OCI-LY1 (cell line): Measurements from ENCODE around the gene COL26A1.
"Not testable (repeated sequence)": the region's sequence is repeated elsewhere in the genome, so short reads cannot be mapped to it uniquely, and the experiment has no call there.

Experiments
- H2AFZ ChIP-seq: fragments of 200-600 bp; sonication (generic), shearing (Covaris generic); 2 replicates; pipeline ENCODE4 v1.6.0; 2014; ENCODE audit warnings: antibody characterized with exemption, mild to moderate bottlenecking, low read length
- H3F3A ChIP-seq: fragments of 200-600 bp; sonication (generic), shearing (Covaris generic); 2 replicates; pipeline ENCODE4 v1.6.0; 2014; ENCODE audit warnings: mild to moderate bottlenecking, antibody characterized with exemption, low read length, moderate library complexity; ENCODE audit not compliant: insufficient read depth
- H3K27ac ChIP-seq: fragments of 200-600 bp; sonication (generic); 2 replicates; pipeline ENCODE4 v1.5.1; 2014; ENCODE audit warnings: low read length, mixed run types, mild to moderate bottlenecking, low read depth; ENCODE audit not compliant: poor library complexity, severe bottlenecking
- H3K27me3 ChIP-seq: fragments of 200-600 bp; sonication (generic); 2 replicates; pipeline ENCODE4 v1.6.0; 2014; ENCODE audit warnings: antibody characterized with exemption, mild to moderate bottlenecking, low read length, moderate library complexity; ENCODE audit not compliant: insufficient read depth
- H3K36me3 ChIP-seq: fragments of 200-600 bp; sonication (generic); 2 replicates; pipeline ENCODE4 v1.6.1; 2014; ENCODE audit warnings: mild to moderate bottlenecking, antibody characterized with exemption, low read length, moderate library complexity, mixed read lengths; ENCODE audit not compliant: insufficient read depth
- H3K4me1 ChIP-seq: fragments of 200-600 bp; sonication (generic); 2 replicates; pipeline ENCODE4 v1.5.1; 2014; ENCODE audit warnings: mild to moderate bottlenecking, low read length, moderate library complexity; ENCODE audit not compliant: insufficient read depth, severe bottlenecking
- H3K4me2 ChIP-seq: fragments of 200-600 bp; sonication (generic), shearing (Covaris generic); 2 replicates; pipeline ENCODE4 v1.6.1; 2014; ENCODE audit warnings: low read length
- H3K4me3 ChIP-seq: fragments of 200-600 bp; sonication (generic); 2 replicates; pipeline ENCODE4 v1.5.1; 2014; ENCODE audit warnings: low read length, low read depth, mild to moderate bottlenecking, mixed read lengths; ENCODE audit not compliant: poor library complexity, severe bottlenecking
- H3K79me2 ChIP-seq: fragments of 200-600 bp; shearing (Covaris generic); 2 replicates; pipeline ENCODE4 v1.6.1; 2016; ENCODE audit warnings: mixed run types, low read length, mixed read lengths; ENCODE audit not compliant: insufficient read depth
- H3K9ac ChIP-seq: fragments of 200-600 bp; sonication (generic), shearing (Covaris generic); 2 replicates; pipeline ENCODE4 v1.6.1; 2014; ENCODE audit warnings: mild to moderate bottlenecking, low read length, mixed read lengths
- H3K9me2 ChIP-seq: fragments of 200-600 bp; sonication (generic), shearing (Covaris generic); 2 replicates; pipeline ENCODE4 v1.6.1; 2014; ENCODE audit warnings: low read depth, mild to moderate bottlenecking, low read length, mixed read lengths
- H3K9me3 ChIP-seq: fragments of 200-600 bp; shearing (Covaris generic); 2 replicates; pipeline ENCODE4 v1.6.1; 2014; ENCODE audit warnings: low read length, mixed read lengths
- H4K20me1 ChIP-seq: fragments of 200-600 bp; sonication (generic), shearing (Covaris generic); 2 replicates; pipeline ENCODE4 v1.6.0; 2016; ENCODE audit warnings: mild to moderate bottlenecking, low read length; ENCODE audit not compliant: insufficient read depth
- EZH2 ChIP-seq: fragments of 200-600 bp; sonication (generic), shearing (Covaris generic); IDR thresholded peaks from 2 replicates; pipeline ENCODE4 v1.8.0; 2017; ENCODE audit warnings: borderline replicate concordance, mixed run types, mild to moderate bottlenecking, antibody characterized with exemption, low read length, moderate library complexity, mixed read lengths
- TF ChIP-seq, protein P1 (sequence below): fragments of 200-600 bp; sonication (generic), shearing (Covaris generic); IDR thresholded peaks from 2 replicates; pipeline ENCODE4 v1.5.1; 2017; ENCODE audit warnings: mild to moderate bottlenecking, antibody characterized with exemption, low read length, moderate library complexity, mixed read lengths

COL26A1 gene

DNA sequence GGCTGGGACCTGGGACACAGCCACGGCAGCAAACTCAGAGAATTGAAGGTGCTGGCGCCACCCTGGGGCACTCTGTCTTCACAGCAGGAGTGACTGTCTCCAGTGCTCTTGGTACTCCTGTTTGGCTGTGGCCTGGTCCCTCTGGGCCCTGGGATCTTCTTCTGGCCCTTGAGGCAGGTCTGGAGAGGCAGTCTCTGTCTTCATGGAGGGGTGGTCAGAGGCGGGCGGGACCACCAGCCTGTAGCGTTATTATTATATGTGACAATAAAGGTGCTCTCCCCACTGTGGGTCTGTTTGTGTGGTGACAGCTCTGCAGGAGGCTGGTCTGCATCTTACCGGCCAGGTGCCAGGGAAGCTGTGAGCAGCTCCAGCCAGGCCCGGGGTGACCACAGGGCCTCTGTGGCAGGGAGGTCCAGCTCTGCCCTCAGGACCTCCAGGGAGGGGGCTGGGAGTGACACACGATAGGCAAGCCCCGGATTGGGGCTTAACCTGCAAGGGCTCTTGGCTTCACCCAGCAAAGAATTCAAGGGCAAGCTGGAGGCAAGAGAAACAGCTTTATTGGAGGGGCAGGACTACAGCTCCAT lies 196.2 kb downstream of the COL26A1 start:
- TF ChIP-seq EZH2: no peak
- TF ChIP-seq, protein P1, sequence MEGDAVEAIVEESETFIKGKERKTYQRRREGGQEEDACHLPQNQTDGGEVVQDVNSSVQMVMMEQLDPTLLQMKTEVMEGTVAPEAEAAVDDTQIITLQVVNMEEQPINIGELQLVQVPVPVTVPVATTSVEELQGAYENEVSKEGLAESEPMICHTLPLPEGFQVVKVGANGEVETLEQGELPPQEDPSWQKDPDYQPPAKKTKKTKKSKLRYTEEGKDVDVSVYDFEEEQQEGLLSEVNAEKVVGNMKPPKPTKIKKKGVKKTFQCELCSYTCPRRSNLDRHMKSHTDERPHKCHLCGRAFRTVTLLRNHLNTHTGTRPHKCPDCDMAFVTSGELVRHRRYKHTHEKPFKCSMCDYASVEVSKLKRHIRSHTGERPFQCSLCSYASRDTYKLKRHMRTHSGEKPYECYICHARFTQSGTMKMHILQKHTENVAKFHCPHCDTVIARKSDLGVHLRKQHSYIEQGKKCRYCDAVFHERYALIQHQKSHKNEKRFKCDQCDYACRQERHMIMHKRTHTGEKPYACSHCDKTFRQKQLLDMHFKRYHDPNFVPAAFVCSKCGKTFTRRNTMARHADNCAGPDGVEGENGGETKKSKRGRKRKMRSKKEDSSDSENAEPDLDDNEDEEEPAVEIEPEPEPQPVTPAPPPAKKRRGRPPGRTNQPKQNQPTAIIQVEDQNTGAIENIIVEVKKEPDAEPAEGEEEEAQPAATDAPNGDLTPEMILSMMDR: peak; percentile 39; the same call in 1 of the 2 replicates
- H4K20me1 ChIP-seq: no peaks in the 10 kb centered on the region
- H3K4me2 ChIP-seq: no peak overlapping the region
- no peaks in the 10 kb centered on the region for H3K9me2 ChIP-seq
- H3K36me3 ChIP-seq: no peaks in the 10 kb centered on the region; the same call in 1 of the 2 replicates
- H3K79me2 ChIP-seq: no peaks in the 10 kb centered on the region
- H3K27me3 ChIP-seq: peaks cover 18% of the 10 kb centered on the region; the same call in 1 of the 2 replicates
- no peaks in the 10 kb centered on the region for H3K9me3 ChIP-seq
- H3K4me1 ChIP-seq: no peaks in the 10 kb centered on the region
- no peak overlapping the region for H3K27ac ChIP-seq
- no peak overlapping the region for H3K9ac ChIP-seq
- H3K4me3 ChIP-seq: no peak overlapping the region
- no peak overlapping the region for H2AFZ ChIP-seq
- no peaks in the 10 kb centered on the region for H3F3A ChIP-seq

DNA sequence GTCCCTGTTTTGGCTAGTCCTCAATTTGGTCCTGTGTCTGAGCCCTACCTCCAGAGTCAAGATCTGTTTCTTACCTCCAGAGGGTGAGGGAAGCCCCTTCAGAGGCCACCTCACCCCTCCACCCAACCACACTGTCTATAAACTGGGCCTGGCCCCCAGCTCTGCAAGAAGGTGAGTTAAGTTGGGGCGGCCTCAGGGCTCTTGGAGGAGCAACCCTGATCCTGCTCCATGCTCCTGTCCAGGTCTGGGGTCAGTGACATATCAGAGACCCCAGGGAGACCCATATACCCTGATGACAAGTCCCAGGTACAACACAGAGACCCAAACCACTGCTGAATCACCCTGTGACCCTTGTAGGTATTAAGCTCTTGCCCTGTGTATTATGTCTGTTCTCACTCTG lies 196.9 kb downstream of the COL26A1 start:
- Histone ChIP-seq H3K27me3 (peaks cover 18% of the 10 kb centered on the region; the same call in 1 of the 2 replicates), H3K9me3 (no peaks in the 10 kb centered on the region)

DNA sequence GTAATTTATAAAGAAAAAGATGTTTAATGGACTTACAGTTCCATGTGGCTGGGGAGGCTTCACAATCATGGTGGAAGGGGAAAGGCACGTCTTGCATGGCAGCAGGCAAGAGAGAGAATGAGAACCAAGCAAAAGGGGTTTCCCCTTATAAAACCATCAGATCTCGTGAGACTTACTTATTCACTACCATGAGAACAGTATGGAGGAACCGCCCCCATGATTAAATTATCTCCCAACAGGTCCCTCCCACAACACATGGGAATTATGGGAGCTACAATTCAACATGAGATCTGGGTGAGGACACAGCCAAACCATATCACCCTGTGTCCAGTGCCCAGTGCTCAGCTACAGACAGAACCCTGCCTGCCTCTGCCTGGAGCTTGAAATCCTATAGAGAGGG lies 197.3 kb downstream of the COL26A1 start:
- not testable (repeated sequence) for H3K36me3 ChIP-seq, H3F3A ChIP-seq, H3K9me3 ChIP-seq, H3K9me2 ChIP-seq, H3K27ac ChIP-seq, H3K9ac ChIP-seq, H2AFZ ChIP-seq, H3K4me1 ChIP-seq, H3K4me2 ChIP-seq, H3K4me3 ChIP-seq, H3K79me2 ChIP-seq, H4K20me1 ChIP-seq
- H3K27me3 ChIP-seq: peaks cover 18% of the 10 kb centered on the region; the same call in 1 of the 2 replicates

More for the DNA sequence above, 196.9 kb downstream of the COL26A1 start:
- H4K20me1 ChIP-seq: no peaks in the 10 kb centered on the region
- H3K36me3 ChIP-seq: no peaks in the 10 kb centered on the region; the same call in 1 of the 2 replicates
- H3K4me1 ChIP-seq: no peaks in the 10 kb centered on the region
- H3K9ac ChIP-seq: no peak overlapping the region
- H2AFZ ChIP-seq: no peak overlapping the region
- no peak overlapping the region for H3K4me2 ChIP-seq
- no peaks in the 10 kb centered on the region for H3F3A ChIP-seq
- TF ChIP-seq, protein P1: no peak
- TF ChIP-seq EZH2: no peak
- H3K9me2 ChIP-seq: no peaks in the 10 kb centered on the region
- H3K27ac ChIP-seq: no peak overlapping the region
- H3K4me3 ChIP-seq: no peak overlapping the region
- no peaks in the 10 kb centered on the region for H3K79me2 ChIP-seq

DNA sequence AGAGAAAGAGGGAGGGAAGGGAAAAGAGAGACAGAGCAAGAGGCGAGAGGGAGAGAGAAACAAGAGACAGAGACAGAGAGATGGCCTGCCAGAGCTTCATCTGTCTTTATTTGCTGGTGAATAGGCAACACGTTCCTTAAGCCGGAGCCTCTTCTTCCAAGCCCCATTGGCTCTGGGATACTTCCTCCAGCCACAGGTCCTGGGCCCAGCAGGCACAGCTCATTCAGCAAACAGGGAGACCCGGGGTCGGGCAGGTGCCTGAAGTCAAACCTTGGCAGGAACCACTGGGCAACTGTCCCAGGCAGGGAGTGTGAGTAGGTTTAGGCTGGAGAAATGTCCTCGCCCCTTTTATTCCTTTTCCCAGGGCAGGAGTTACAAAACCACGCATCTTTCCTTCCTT lies 198.2 kb downstream of the COL26A1 start:
- Histone ChIP-seq H3K9ac (no peak overlapping the region), H2AFZ (no peak overlapping the region), H3K4me3 (no peak overlapping the region), H3K27ac (no peak overlapping the region), H4K20me1 (no peaks in the 10 kb centered on the region), H3F3A (no peaks in the 10 kb centered on the region), H3K27me3 (peaks cover 18% of the 10 kb centered on the region; the same call in 1 of the 2 replicates), H3K36me3 (no peaks in the 10 kb centered on the region; the same call in 1 of the 2 replicates), H3K79me2 (no peaks in the 10 kb centered on the region), H3K9me3 (no peaks in the 10 kb centered on the region), H3K4me1 (no peaks in the 10 kb centered on the region), H3K9me2 (no peaks in the 10 kb centered on the region), H3K4me2 (no peak overlapping the region)
- TF ChIP-seq, protein P1: no peak
- no peak for TF ChIP-seq EZH2

DNA sequence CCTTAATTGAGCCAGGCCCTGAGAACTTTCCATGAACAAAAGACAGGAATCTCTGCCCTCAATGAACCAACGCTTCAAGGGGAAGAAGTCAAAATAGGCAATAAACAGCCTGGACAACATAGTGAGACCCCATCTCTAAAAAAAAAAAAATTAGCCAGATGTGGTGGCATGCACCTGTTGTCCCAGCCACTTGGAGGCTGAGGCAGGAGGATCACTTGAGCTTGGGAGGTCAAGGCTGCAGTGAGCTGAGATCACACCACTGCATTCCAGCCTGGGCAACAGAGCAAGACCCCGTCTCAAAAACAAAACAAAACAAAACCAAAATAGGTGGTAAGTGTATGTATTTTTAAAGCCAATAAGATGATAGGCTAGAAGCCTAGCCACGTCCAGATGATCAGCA lies 198.6 kb downstream of the COL26A1 start:
- H3K79me2 ChIP-seq, H3K9ac ChIP-seq, H3K36me3 ChIP-seq, H3K4me3 ChIP-seq, H3K4me1 ChIP-seq, H3K4me2 ChIP-seq, H3K9me3 ChIP-seq, H4K20me1 ChIP-seq, H3K27ac ChIP-seq, H2AFZ ChIP-seq, H3K9me2 ChIP-seq, H3F3A ChIP-seq: not testable (repeated sequence)
- peaks cover 17% of the 10 kb centered on the region; the same call in 1 of the 2 replicates for H3K27me3 ChIP-seq
